Nephron (organoid): ENCODE data around the gene STAMBP.
"Not testable (repeated sequence)": the region's sequence is repeated elsewhere in the genome, so short reads cannot be mapped to it uniquely, and the experiment has no call there.

Source experiments
- H3K27ac Mint-ChIP-seq, 3 experiments: 2 replicates each; pipeline ENCODE4 v1.8.0; 2020; ENCODE audit warnings: mixed read lengths in 3 of 3, mild to moderate bottlenecking in 2 of 3, moderate library complexity in 1 of 3
- H3K27me3 Mint-ChIP-seq: 2 replicates; pipeline ENCODE4 v1.8.0; 2021; ENCODE audit warnings: low read depth, mild to moderate bottlenecking, moderate library complexity, mixed read lengths
- H3K36me3 Mint-ChIP-seq: 2 replicates; pipeline ENCODE4 v1.8.0; 2020; ENCODE audit warnings: low read depth, mixed read lengths
- H3K4me1 Mint-ChIP-seq: 2 replicates; pipeline ENCODE4 v1.8.0; 2020; ENCODE audit warnings: mixed read lengths
- H3K4me3 Mint-ChIP-seq, 3 experiments: 2 replicates each; pipeline ENCODE4 v1.8.0; 2020; ENCODE audit warnings: mild to moderate bottlenecking in 3 of 3, mixed read lengths in 3 of 3, moderate library complexity in 2 of 3
- H3K9me3 Mint-ChIP-seq: 2 replicates; pipeline ENCODE4 v1.8.0; 2020; ENCODE audit warnings: mixed read lengths
- TF ChIP-seq, protein P1 (sequence below), 3 experiments: fragments of 200-600 bp; sonication (generic); IDR thresholded peaks; one replicate each; pipeline ENCODE4 v1.5.0; 2021; ENCODE audit warnings: antibody characterized with exemption in 3 of 3; ENCODE audit not compliant: unreplicated experiment in 3 of 3

Gene STAMBP

DNA sequence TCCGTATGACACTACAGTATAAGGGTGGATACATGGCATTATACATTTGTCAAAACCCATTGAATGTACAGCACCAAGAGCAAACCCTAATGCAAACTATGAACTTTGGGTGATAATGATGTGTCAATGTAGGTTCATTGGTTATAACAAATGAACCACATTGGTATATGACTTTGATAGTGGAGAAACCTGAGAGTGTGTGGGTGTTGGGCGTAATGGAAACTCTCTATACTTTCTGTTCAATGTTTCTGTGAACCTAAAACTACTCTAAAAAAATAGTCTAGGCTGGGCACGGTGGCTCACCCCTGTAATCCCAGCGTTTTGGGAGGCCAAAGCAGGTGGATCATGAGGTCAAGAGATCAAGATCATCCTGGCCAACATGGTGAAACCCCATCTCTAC is 57.6 kb downstream of the STAMBP start:
- Mint-ChIP-seq H3K27ac (no peak overlapping the region), H3K4me3 (no peak overlapping the region), H3K4me1 (no peaks in the 10 kb centered on the region), H3K27me3 (peaks cover 8% of the 10 kb centered on the region), H3K9me3 (no peaks in the 10 kb centered on the region), H3K36me3 (no peaks in the 10 kb centered on the region)
- TF ChIP-seq, protein P1, sequence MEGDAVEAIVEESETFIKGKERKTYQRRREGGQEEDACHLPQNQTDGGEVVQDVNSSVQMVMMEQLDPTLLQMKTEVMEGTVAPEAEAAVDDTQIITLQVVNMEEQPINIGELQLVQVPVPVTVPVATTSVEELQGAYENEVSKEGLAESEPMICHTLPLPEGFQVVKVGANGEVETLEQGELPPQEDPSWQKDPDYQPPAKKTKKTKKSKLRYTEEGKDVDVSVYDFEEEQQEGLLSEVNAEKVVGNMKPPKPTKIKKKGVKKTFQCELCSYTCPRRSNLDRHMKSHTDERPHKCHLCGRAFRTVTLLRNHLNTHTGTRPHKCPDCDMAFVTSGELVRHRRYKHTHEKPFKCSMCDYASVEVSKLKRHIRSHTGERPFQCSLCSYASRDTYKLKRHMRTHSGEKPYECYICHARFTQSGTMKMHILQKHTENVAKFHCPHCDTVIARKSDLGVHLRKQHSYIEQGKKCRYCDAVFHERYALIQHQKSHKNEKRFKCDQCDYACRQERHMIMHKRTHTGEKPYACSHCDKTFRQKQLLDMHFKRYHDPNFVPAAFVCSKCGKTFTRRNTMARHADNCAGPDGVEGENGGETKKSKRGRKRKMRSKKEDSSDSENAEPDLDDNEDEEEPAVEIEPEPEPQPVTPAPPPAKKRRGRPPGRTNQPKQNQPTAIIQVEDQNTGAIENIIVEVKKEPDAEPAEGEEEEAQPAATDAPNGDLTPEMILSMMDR (IDR thresholded peaks at IDR 0.05; ENCODE audit: unreplicated experiment in 3 of 3): no peak

DNA sequence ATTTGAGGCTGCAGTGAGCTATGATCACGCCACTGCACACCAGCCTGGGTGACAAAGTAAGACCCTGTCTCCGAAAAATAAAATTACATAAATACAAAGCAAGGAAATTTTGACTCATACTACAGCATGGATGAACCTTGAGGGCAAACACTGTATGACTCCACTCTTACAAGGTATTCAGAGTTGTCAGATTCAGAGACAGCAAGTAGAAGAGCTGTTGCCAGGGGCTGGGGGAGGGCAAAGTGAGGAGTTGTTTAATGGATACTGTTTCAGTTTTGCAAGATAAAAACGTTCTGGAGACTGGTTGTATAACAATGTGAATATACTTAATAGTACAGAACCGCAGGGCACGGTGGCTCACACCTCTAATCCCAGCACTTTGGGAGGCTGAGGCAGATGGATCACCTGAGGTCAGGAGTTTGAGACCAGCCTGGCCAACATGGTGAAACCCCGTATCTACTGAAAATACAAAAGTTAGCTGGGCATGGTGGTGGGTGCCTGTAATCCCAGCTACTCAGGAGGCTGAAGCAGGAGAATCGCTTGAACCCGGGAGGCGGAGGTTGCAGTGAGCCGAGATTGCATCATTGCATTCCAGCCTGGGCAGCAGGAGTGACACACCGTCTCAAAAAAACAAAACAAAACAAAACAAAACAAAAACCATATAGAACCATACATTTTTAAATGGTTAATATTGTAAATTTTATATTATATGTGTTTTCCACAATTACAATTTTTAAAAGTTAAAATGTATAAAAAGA is 59.0 kb downstream of the STAMBP start:
- H3K9me3 Mint-ChIP-seq, H3K4me3 Mint-ChIP-seq, H3K4me1 Mint-ChIP-seq, H3K36me3 Mint-ChIP-seq, H3K27ac Mint-ChIP-seq: not testable (repeated sequence)
- peaks cover 12% of the 10 kb centered on the region for H3K27me3 Mint-ChIP-seq

DNA sequence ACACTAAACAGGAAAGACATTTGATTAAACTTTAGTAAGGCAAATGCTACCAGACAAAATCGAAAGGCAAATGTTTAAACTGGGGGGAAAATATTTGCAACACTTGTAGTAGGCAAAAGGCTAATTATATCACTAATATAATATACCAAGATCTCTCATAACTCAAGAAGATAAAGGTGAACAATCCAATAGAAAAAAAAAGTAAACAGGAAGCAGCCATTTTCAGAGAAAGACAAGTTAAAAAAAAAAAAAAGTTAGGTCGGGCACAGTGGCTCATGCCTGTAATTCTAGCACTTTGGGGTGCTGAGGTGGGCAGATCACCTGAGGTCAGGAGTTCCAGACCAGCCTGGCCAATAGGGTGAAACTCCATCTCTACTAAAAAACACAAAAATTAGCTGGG is 59.6 kb downstream of the STAMBP start:
- Mint-ChIP-seq H3K4me1 (peaks cover 12% of the 10 kb centered on the region), H3K4me3 (no peak overlapping the region), H3K36me3 (no peaks in the 10 kb centered on the region), H3K27ac (no peak overlapping the region), H3K27me3 (peaks cover 12% of the 10 kb centered on the region), H3K9me3 (no peaks in the 10 kb centered on the region)
- TF ChIP-seq, protein P1 (IDR thresholded peaks at IDR 0.05; ENCODE audit: unreplicated experiment in 3 of 3): no peak

DNA sequence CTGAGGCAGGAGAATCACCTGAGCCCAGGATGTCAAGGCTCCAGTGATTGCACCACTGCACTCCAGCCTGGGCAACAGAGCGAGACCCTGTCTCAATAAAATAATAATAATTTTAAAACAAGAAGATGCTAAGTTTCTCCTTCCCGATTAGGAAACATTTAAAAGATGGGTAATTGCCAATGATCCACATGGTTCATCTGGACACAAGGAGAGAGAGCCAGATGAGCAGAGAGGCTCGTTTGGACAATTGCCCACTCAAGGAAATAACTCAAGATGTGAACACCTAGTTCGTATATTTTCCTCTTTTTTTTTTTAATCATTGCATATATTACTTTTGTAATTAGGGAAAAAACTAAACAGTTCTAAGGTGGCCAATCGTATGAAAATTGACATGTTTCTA is 60.4 kb downstream of the STAMBP start:
- no peak overlapping the region for H3K4me3 Mint-ChIP-seq
- no peaks in the 10 kb centered on the region for H3K36me3 Mint-ChIP-seq
- peaks cover 12% of the 10 kb centered on the region for H3K27me3 Mint-ChIP-seq
- H3K9me3 Mint-ChIP-seq: no peaks in the 10 kb centered on the region
- TF ChIP-seq, protein P1 (IDR thresholded peaks at IDR 0.05; ENCODE audit: unreplicated experiment in 3 of 3): no peak
- H3K4me1 Mint-ChIP-seq: peaks cover 15% of the 10 kb centered on the region
- H3K27ac Mint-ChIP-seq: no peak overlapping the region

DNA sequence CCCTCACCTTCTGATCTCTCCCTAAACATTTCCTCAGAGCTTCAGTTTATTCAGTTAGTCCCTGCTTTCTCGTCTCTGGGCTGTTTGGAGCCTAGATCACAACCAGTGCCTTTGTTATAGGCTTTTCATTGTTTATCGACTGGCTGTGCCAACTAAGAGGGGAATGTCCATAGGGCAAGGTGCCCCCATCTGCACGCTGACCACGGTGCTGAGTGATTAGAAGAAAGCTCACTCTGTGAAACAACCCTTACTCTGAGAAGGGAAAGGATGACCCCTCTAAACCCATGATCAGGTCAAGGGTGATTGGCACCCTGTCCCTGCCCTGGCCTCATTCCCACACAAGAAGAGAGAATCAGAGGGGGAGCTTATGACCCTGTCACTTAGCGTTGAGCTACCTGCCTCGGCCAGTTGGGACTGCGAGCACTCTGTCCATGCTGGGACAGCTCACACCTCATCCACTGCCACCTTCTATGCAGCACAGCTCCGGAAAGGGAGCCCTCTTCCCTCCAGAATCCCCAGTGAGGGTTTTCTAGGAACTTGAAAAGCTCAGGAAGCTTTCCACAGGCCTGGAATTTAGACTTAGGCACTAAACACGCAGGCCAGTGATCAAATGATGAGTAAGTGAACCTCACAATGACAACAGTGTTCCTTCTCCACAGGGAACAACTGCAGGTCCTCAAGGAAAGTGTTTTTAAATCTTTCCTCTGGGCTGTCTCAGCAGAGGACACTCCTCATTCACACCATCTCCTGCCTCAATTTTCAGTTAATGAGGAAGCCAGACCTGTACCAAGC is 61.7 kb downstream of the STAMBP start:
- Mint-ChIP-seq H3K27me3 (peaks cover 12% of the 10 kb centered on the region), H3K36me3 (no peaks in the 10 kb centered on the region), H3K4me3 (no peak overlapping the region), H3K27ac (no peak overlapping the region), H3K9me3 (no peaks in the 10 kb centered on the region), H3K4me1 (peaks cover 22% of the 10 kb centered on the region)
- TF ChIP-seq, protein P1 (IDR thresholded peaks at IDR 0.05; ENCODE audit: unreplicated experiment in 3 of 3): no peak

DNA sequence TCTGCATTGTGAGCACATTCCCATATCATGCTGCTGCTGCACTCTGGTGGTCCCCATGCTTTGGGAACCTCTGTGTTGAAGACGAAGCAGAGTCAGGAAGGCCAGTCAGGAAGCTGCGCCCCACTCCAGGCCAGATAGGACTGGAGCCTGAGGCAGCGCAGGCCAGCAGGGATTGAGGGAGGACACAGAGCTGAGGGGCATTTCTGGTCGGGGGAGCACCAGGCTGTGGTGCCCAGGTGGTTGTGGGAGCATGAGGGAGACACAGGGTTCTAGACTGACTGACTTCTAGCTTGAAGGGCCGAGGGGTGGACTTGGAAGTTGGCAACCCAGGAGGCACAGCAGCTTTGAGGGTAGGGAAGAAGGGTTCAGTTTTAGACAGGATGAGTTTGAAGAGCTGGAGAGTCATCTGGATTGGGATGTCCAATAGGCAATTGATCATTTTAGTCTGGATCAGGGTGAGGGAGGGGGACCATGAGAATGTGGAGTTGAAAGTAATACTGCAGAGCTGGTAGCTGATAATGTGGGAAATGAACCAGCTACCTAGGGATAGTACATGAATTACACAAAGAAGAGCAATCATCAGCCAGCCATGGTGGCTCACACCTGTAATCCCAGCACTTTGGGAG is 62.6 kb downstream of the STAMBP start:
- H3K27ac Mint-ChIP-seq: no peak overlapping the region
- H3K36me3 Mint-ChIP-seq: no peaks in the 10 kb centered on the region
- peaks cover 15% of the 10 kb centered on the region for H3K27me3 Mint-ChIP-seq
- H3K4me3 Mint-ChIP-seq: no peak overlapping the region
- TF ChIP-seq, protein P1 (IDR thresholded peaks at IDR 0.05; ENCODE audit: unreplicated experiment in 3 of 3): no peak
- peaks cover 23% of the 10 kb centered on the region for H3K4me1 Mint-ChIP-seq
- no peaks in the 10 kb centered on the region for H3K9me3 Mint-ChIP-seq
